GM23338 (cell line): ENCODE results near the gene SNCB.

Experiments used
- CREB1 ChIP-seq: fragments of 250-450 bp; sonication (Bioruptor Pico); IDR thresholded peaks from 2 replicates; pipeline ENCODE4 v1.5.0; 2020; ENCODE audit warnings: low read depth, mild to moderate bottlenecking, moderate library complexity
- EZH2 ChIP-seq: fragments of 200-600 bp; sonication (generic); IDR thresholded peaks from one replicate; pipeline ENCODE4 v1.8.0; 2017; ENCODE audit warnings: antibody characterized with exemption, mild to moderate bottlenecking, low read depth; ENCODE audit not compliant: unreplicated experiment
- EZH2phosphoT487 ChIP-seq: fragments of 200-600 bp; sonication (generic); IDR thresholded peaks from one replicate; pipeline ENCODE4 v1.8.1; 2018; ENCODE audit warnings: antibody characterized with exemption; ENCODE audit not compliant: unreplicated experiment
- JUNB ChIP-seq: IDR thresholded peaks from one replicate; pipeline ENCODE4 v1.6.1; 2016; ENCODE audit warnings: antibody characterized with exemption; ENCODE audit not compliant: unreplicated experiment
- POLR2AphosphoS5 ChIP-seq: IDR thresholded peaks from 2 replicates; pipeline ENCODE4 v1.6.1; 2016; ENCODE audit warnings: antibody characterized with exemption, low read depth
- STAT1 ChIP-seq: IDR thresholded peaks from one replicate; pipeline ENCODE4 v1.6.1; 2016; ENCODE audit warnings: antibody characterized with exemption; ENCODE audit not compliant: unreplicated experiment
- ZNF331 ChIP-seq: fragments of 250-450 bp; sonication (Bioruptor Pico); IDR thresholded peaks from 2 replicates; pipeline ENCODE4 v1.5.0; 2020; ENCODE audit warnings: low read depth, mild to moderate bottlenecking, moderate library complexity
- TF ChIP-seq, protein P1 (sequence below), 2 experiments: fragments of 200-600 bp in 1 of 2; sonication (generic) in 1 of 2; conservative IDR thresholded peaks; 2 replicates each; pipeline versions ENCODE4 v1.5.1 to v1.6.1; 2016 to 2017; ENCODE audit warnings: antibody characterized with exemption in 2 of 2, low read depth in 2 of 2, mild to moderate bottlenecking in 2 of 2, moderate library complexity in 1 of 2
- TF ChIP-seq, protein P2 (sequence below): IDR thresholded peaks from one replicate; pipeline ENCODE4 v1.6.1; 2018; ENCODE audit warnings: antibody characterized with exemption; ENCODE audit not compliant: unreplicated experiment
- TF ChIP-seq, protein P3 (sequence below): IDR thresholded peaks from 2 replicates; pipeline ENCODE4 v1.6.1; 2016; ENCODE audit warnings: antibody characterized with exemption
- TF ChIP-seq, protein P4 (sequence below): fragments of 250-450 bp; sonication (Bioruptor Pico); IDR thresholded peaks from 2 replicates; pipeline ENCODE4 v1.5.0; 2020; ENCODE audit warnings: mild to moderate bottlenecking, moderate library complexity

DNA sequence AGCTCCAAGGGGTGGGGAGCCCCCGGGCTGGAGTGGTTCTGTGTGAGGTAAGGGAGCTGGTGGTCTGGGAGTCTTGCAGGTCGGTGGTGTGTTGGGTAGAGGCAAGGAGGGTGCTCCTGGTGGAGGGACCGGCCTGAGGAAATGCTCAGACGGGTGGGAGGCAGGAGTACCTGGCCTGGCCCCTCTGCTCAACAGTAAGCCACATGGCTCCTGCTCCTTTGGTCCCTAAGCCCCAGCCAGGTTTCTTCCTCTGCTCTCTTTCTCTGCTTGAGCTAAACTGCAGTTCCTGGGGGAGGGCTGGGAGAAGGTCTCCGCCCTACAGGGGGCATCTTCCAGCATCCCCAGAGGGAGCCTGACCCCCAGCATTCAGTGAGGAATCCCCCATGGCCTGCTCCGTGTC lies 34.1 kb upstream of the SNCB start:
- TF ChIP-seq, protein P1, sequence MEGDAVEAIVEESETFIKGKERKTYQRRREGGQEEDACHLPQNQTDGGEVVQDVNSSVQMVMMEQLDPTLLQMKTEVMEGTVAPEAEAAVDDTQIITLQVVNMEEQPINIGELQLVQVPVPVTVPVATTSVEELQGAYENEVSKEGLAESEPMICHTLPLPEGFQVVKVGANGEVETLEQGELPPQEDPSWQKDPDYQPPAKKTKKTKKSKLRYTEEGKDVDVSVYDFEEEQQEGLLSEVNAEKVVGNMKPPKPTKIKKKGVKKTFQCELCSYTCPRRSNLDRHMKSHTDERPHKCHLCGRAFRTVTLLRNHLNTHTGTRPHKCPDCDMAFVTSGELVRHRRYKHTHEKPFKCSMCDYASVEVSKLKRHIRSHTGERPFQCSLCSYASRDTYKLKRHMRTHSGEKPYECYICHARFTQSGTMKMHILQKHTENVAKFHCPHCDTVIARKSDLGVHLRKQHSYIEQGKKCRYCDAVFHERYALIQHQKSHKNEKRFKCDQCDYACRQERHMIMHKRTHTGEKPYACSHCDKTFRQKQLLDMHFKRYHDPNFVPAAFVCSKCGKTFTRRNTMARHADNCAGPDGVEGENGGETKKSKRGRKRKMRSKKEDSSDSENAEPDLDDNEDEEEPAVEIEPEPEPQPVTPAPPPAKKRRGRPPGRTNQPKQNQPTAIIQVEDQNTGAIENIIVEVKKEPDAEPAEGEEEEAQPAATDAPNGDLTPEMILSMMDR (conservative IDR thresholded peaks at IDR 0.05; ENCODE audit: low read depth in 2 of 2): no peak
- TF ChIP-seq EZH2phosphoT487 (no peak), EZH2 (no peak), POLR2AphosphoS5 (no peak), CREB1 (CRISPR knock-in tag) (no peak), JUNB (no peak), ZNF331 (CRISPR knock-in tag) (no peak), STAT1 (no peak)
- TF ChIP-seq, protein P2, sequence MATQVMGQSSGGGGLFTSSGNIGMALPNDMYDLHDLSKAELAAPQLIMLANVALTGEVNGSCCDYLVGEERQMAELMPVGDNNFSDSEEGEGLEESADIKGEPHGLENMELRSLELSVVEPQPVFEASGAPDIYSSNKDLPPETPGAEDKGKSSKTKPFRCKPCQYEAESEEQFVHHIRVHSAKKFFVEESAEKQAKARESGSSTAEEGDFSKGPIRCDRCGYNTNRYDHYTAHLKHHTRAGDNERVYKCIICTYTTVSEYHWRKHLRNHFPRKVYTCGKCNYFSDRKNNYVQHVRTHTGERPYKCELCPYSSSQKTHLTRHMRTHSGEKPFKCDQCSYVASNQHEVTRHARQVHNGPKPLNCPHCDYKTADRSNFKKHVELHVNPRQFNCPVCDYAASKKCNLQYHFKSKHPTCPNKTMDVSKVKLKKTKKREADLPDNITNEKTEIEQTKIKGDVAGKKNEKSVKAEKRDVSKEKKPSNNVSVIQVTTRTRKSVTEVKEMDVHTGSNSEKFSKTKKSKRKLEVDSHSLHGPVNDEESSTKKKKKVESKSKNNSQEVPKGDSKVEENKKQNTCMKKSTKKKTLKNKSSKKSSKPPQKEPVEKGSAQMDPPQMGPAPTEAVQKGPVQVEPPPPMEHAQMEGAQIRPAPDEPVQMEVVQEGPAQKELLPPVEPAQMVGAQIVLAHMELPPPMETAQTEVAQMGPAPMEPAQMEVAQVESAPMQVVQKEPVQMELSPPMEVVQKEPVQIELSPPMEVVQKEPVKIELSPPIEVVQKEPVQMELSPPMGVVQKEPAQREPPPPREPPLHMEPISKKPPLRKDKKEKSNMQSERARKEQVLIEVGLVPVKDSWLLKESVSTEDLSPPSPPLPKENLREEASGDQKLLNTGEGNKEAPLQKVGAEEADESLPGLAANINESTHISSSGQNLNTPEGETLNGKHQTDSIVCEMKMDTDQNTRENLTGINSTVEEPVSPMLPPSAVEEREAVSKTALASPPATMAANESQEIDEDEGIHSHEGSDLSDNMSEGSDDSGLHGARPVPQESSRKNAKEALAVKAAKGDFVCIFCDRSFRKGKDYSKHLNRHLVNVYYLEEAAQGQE: no peak
- TF ChIP-seq, protein P3, sequence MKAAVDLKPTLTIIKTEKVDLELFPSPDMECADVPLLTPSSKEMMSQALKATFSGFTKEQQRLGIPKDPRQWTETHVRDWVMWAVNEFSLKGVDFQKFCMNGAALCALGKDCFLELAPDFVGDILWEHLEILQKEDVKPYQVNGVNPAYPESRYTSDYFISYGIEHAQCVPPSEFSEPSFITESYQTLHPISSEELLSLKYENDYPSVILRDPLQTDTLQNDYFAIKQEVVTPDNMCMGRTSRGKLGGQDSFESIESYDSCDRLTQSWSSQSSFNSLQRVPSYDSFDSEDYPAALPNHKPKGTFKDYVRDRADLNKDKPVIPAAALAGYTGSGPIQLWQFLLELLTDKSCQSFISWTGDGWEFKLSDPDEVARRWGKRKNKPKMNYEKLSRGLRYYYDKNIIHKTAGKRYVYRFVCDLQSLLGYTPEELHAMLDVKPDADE: no peak
- TF ChIP-seq, protein P4, sequence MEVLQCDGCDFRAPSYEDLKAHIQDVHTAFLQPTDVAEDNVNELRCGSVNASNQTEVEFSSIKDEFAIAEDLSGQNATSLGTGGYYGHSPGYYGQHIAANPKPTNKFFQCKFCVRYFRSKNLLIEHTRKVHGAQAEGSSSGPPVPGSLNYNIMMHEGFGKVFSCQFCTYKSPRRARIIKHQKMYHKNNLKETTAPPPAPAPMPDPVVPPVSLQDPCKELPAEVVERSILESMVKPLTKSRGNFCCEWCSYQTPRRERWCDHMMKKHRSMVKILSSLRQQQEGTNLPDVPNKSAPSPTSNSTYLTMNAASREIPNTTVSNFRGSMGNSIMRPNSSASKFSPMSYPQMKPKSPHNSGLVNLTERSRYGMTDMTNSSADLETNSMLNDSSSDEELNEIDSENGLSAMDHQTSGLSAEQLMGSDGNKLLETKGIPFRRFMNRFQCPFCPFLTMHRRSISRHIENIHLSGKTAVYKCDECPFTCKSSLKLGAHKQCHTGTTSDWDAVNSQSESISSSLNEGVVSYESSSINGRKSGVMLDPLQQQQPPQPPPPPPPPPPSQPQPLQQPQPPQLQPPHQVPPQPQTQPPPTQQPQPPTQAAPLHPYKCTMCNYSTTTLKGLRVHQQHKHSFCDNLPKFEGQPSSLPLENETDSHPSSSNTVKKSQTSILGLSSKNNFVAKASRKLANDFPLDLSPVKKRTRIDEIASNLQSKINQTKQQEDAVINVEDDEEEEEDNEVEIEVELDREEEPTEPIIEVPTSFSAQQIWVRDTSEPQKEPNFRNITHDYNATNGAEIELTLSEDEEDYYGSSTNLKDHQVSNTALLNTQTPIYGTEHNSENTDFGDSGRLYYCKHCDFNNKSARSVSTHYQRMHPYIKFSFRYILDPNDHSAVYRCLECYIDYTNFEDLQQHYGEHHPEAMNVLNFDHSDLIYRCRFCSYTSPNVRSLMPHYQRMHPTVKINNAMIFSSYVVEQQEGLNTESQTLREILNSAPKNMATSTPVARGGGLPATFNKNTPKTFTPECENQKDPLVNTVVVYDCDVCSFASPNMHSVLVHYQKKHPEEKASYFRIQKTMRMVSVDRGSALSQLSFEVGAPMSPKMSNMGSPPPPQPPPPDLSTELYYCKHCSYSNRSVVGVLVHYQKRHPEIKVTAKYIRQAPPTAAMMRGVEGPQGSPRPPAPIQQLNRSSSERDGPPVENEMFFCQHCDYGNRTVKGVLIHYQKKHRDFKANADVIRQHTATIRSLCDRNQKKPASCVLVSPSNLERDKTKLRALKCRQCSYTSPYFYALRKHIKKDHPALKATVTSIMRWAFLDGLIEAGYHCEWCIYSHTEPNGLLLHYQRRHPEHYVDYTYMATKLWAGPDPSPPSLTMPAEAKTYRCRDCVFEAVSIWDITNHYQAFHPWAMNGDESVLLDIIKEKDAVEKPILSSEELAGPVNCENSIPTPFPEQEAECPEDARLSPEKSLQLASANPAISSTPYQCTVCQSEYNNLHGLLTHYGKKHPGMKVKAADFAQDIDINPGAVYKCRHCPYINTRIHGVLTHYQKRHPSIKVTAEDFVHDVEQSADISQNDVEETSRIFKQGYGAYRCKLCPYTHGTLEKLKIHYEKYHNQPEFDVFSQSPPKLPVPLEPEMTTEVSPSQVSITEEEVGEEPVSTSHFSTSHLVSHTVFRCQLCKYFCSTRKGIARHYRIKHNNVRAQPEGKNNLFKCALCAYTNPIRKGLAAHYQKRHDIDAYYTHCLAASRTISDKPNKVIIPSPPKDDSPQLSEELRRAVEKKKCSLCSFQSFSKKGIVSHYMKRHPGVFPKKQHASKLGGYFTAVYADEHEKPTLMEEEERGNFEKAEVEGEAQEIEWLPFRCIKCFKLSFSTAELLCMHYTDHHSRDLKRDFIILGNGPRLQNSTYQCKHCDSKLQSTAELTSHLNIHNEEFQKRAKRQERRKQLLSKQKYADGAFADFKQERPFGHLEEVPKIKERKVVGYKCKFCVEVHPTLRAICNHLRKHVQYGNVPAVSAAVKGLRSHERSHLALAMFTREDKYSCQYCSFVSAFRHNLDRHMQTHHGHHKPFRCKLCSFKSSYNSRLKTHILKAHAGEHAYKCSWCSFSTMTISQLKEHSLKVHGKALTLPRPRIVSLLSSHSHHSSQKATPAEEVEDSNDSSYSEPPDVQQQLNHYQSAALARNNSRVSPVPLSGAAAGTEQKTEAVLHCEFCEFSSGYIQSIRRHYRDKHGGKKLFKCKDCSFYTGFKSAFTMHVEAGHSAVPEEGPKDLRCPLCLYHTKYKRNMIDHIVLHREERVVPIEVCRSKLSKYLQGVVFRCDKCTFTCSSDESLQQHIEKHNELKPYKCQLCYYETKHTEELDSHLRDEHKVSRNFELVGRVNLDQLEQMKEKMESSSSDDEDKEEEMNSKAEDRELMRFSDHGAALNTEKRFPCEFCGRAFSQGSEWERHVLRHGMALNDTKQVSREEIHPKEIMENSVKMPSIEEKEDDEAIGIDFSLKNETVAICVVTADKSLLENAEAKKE: no peak
